ENCODE data around the gene POPDC3.
"Not testable (repeated sequence)": the region's sequence is repeated elsewhere in the genome, so short reads cannot be mapped to it uniquely, and the experiment has no call there.

The POPDC3 gene

GRCh38 chr6:105194591-105194990, 14.8 kb upstream of the POPDC3 start:
- no peak for DNase-seq (ENCODE audit: low read depth, low spot score)

- DNase-seq (ENCODE audit: low read depth, low spot score), result no peak
Observed at GRCh38 chr6:105194106-105194505, 14.3 kb upstream of the POPDC3 start.

GRCh38 chr6:105193647-105194046, 13.8 kb upstream of the POPDC3 start:
- no peak for DNase-seq (ENCODE audit: low read depth, low spot score)

- no peak for DNase-seq (ENCODE audit: low read depth, low spot score)
Observed at GRCh38 chr6:105192707-105193465, 13.1 kb upstream of the POPDC3 start.

- DNase-seq (ENCODE audit: low read depth, low spot score), result no peak
Observed at GRCh38 chr6:105191351-105191750, 11.5 kb upstream of the POPDC3 start.

GRCh38 chr6:105189026-105189820, 9.4 kb upstream of the POPDC3 start:
- DNase-seq (ENCODE audit: low read depth, low spot score), result no peak

- no peak for DNase-seq (ENCODE audit: low read depth, low spot score)
Observed at GRCh38 chr6:105188251-105188650, 8.4 kb upstream of the POPDC3 start.

- DNase-seq (ENCODE audit: low read depth, low spot score), result no peak
Observed at GRCh38 chr6:105186576-105186975, 6.8 kb upstream of the POPDC3 start.

- DNase-seq (ENCODE audit: low read depth, low spot score), result no peak
Observed at GRCh38 chr6:105184921-105185320, 5.1 kb upstream of the POPDC3 start.

- DNase-seq (ENCODE audit: low read depth, low spot score), result no peak
Observed at GRCh38 chr6:105181981-105182515, 2.2 kb upstream of the POPDC3 start.

GRCh38 chr6:105178636-105179035, 1.2 kb downstream of the POPDC3 start:
- DNase-seq (ENCODE audit: low read depth, low spot score), result no peak

GRCh38 chr6:105178110-105178509, 1.7 kb downstream of the POPDC3 start:
- no peak for DNase-seq (ENCODE audit: low read depth, low spot score)

GRCh38 chr6:105177556-105177955, 2.3 kb downstream of the POPDC3 start:
- DNase-seq (ENCODE audit: low read depth, low spot score), result no peak

GRCh38 chr6:105174512-105174911, 5.3 kb downstream of the POPDC3 start:
- no peak for DNase-seq (ENCODE audit: low read depth, low spot score)

- DNase-seq (ENCODE audit: low read depth, low spot score), result not testable (repeated sequence)
Observed at GRCh38 chr6:105172515-105172914, 7.3 kb downstream of the POPDC3 start.

GRCh38 chr6:105170059-105170458, 9.8 kb downstream of the POPDC3 start:
- DNase-seq (ENCODE audit: low read depth, low spot score), result no peak

GRCh38 chr6:105167914-105168313, 11.9 kb downstream of the POPDC3 start:
- no peak for DNase-seq (ENCODE audit: low read depth, low spot score)

GRCh38 chr6:105164418-105164817, 15.4 kb downstream of the POPDC3 start:
- no peak for DNase-seq (ENCODE audit: low read depth, low spot score)

GRCh38 chr6:105163183-105163582, 16.6 kb downstream of the POPDC3 start:
- no peak for DNase-seq (ENCODE audit: low read depth, low spot score)

GRCh38 chr6:105162377-105162776, 17.4 kb downstream of the POPDC3 start:
- DNase-seq (ENCODE audit: low read depth, low spot score), result no peak

- DNase-seq (ENCODE audit: low read depth, low spot score), result no peak
Observed at GRCh38 chr6:105161421-105161820, 18.4 kb downstream of the POPDC3 start.

- DNase-seq (ENCODE audit: low read depth, low spot score), result no peak
Observed at GRCh38 chr6:105153676-105154075, 26.1 kb downstream of the POPDC3 start.

- DNase-seq (ENCODE audit: low read depth, low spot score), result no peak
Observed at GRCh38 chr6:105152880-105153279, 26.9 kb downstream of the POPDC3 start.
